Transverse colon (tissue), 4 donors: ENCODE measurements around the gene FUT9.

Experiments used
- CTCF ChIP-seq, 5 experiments: fragments of 200-600 bp in 3 of 5; fragments of 450-650 bp in 2 of 5; sonication (generic) in 3 of 5; IDR thresholded peaks; 1 replicate in 2 of 5; 2 replicates in 3 of 5; pipeline ENCODE4 v1.5.1; 2016 to 2017; ENCODE audit warnings: antibody characterized with exemption in 5 of 5, inconsistent platforms in 3 of 5, mild to moderate bottlenecking in 2 of 5, moderate library complexity in 1 of 5
- EP300 ChIP-seq: sonication (generic); formaldehyde crosslinking; IDR thresholded peaks from one replicate; pipeline ENCODE4 v1.6.1; 2017; ENCODE audit warnings: antibody characterized with exemption, low read depth
- POLR2A ChIP-seq: fragments of 450-650 bp; IDR thresholded peaks from one replicate; pipeline ENCODE4 v1.6.1; 2016; ENCODE audit warnings: antibody characterized with exemption, mild to moderate bottlenecking, moderate library complexity
- POLR2AphosphoS5 ChIP-seq, 3 donors: sonication (generic); formaldehyde crosslinking; IDR thresholded peaks; one replicate each; pipeline ENCODE4 v1.6.1; 2016; ENCODE audit warnings: antibody characterized with exemption in 3 of 3

GRCh38 chr6:96249755-96250154, 234.0 kb downstream of the FUT9 start:
- no peak for TF ChIP-seq CTCF (IDR thresholded peaks at IDR 0.05)
- no peak for TF ChIP-seq POLR2A
- TF ChIP-seq POLR2AphosphoS5 (IDR thresholded peaks at IDR 0.05) = no peak
- TF ChIP-seq EP300 = no peak
